GM12873 (cell line): Measurements from ENCODE around the gene SLC6A7.

Source experiments
- TF ChIP-seq, protein P1 (sequence below): IDR thresholded peaks from 2 replicates; pipeline ENCODE4 v1.5.1; 2012; ENCODE audit warnings: low read depth, mild to moderate bottlenecking, moderate library complexity, low read length, control low read depth; ENCODE audit not compliant: insufficient read depth; ENCODE audit errors: missing control alignments

The SLC6A7 gene

GRCh38 chr5:150217873-150218692, 28.2 kb downstream of the SLC6A7 start:
- TF ChIP-seq, protein P1, sequence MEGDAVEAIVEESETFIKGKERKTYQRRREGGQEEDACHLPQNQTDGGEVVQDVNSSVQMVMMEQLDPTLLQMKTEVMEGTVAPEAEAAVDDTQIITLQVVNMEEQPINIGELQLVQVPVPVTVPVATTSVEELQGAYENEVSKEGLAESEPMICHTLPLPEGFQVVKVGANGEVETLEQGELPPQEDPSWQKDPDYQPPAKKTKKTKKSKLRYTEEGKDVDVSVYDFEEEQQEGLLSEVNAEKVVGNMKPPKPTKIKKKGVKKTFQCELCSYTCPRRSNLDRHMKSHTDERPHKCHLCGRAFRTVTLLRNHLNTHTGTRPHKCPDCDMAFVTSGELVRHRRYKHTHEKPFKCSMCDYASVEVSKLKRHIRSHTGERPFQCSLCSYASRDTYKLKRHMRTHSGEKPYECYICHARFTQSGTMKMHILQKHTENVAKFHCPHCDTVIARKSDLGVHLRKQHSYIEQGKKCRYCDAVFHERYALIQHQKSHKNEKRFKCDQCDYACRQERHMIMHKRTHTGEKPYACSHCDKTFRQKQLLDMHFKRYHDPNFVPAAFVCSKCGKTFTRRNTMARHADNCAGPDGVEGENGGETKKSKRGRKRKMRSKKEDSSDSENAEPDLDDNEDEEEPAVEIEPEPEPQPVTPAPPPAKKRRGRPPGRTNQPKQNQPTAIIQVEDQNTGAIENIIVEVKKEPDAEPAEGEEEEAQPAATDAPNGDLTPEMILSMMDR: peak; percentile 90

DNA sequence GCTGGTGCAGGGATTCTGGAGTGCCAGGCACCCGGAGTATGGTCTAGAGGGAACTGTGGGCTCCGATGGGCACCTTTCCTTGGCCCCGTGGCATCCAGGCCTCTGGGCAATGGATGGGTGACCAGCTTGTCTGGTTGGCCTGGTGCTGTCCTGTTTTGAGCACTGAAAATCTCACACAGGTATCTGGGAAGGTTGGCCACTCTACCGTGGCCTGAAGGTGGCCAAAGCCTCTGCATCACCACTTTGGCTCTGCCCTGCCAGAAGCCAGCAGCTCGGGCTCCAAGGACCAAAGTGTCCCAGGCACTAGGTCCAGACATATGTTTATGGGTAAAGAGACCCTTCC, 28.8 kb downstream of the SLC6A7 start:
- TF ChIP-seq, protein P1: no peak

DNA sequence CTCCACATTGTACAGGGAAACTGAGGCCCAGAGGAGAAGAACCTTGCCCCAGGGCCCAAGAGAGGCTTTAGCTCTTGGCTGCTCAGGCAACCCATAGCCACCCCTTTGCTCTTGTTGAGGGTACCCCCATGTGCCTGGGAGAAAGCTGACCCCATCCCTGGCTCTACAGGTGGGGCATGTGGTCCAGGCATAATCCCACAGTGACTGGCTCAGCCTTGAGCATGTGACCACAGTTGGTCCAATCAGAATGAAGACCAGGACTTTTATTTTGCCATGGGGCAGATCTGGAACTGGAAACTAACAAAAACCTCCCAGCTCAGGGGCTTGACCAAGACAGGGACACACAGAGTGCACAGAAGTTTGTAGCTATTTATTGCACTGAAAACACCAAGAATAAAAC, 29.3 kb downstream of the SLC6A7 start:
- TF ChIP-seq, protein P1: no peak

DNA sequence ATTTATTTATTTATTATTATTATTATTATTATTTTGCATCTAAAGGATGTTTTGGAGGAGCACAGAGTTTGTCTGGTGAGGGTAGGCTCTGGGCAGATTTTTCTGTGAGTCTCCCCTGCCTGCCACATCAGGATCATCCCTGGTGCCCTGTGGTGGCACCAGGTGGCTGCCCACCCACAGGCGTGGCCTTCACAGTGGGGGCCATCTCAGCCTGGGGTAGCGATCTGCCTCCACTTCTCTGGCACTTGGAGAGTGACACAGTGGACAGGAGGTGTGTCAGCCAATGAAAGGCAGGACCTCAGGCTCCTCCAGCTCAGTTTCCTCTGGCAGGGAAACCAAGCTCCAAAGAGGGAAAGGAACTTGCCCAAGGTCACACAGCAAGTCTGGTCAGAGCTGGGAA, 30.0 kb downstream of the SLC6A7 start:
- TF ChIP-seq, protein P1: no peak

DNA sequence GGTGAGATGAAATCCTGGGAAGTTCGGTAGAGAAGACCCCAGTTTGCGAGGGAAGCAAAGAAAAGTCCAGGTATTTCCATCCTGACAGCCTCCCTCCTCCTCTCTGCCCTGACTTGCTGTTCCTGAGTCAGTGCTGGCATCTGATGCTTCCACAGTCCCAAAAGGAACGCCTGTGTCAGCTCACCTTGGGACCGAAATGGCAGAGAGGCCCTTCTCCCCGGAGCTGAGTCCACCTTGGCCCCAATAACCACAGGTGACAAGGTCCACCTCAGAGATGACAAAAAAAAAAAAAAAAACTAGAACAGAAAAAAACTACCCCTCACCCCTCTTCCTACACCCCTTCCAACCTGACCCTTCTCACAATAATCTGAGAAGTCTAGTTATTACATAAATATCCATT, 31.6 kb downstream of the SLC6A7 start:
- TF ChIP-seq, protein P1: no peak

DNA sequence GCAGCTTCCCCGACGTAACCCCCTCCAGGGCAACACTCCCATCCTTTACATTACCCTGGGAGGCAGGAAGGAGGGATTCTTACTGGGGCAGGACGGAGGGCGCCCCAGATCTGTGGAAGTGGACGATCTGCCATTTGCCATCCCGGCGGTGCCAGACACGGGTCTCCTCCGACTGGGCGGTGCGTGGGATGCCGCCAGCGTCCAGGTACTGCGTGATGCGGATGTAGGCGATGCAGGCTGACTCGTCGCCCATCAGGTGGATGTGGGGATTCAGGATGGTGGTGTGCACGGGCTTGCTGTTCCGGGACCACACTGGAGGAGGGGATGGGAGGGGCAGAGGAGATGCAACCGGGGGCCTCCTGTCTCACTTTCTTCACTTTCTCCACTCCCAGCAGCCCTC, 33.0 kb downstream of the SLC6A7 start:
- TF ChIP-seq, protein P1: no peak

DNA sequence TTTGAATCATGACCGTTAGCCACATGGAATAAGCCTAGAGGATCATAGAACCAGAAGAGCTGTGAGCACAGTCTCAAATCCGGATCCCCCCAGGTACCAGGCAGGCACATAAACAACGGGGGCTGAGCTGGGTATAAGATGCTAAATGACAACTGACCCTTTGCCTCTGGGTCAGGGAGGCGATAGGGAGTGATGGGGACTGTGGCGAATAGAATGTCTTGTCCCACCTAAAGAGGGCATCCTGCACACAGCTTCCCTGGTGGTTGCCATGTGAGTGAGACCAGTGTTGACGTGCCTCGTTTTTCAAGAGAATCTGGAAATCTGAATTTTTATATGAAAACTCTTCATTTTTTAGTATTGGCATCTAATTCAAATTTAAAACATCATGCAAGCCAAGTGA, 33.6 kb downstream of the SLC6A7 start:
- TF ChIP-seq, protein P1: no peak
